ENCODE measurements around the gene LARP1B.

DNA sequence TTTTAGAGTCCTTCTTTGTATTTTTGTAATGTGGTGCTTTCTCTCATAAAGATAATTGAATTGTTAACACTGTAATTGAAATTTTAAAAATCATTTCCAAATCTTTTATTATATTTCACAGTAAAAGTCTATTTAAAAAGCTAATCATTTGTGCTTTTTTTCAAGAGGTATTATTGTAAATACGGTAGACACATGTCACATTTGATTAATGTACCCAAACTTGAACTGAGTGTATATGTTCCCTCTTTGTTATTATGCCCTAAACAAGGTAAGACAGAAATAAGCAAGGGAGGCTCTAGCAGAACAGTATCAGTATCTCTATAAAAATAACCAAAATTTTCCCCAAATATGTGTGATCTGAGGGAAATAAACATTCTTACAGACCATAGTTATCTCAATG lies 21.5 kb upstream of the LARP1B start:
- TF ChIP-seq, protein P1, sequence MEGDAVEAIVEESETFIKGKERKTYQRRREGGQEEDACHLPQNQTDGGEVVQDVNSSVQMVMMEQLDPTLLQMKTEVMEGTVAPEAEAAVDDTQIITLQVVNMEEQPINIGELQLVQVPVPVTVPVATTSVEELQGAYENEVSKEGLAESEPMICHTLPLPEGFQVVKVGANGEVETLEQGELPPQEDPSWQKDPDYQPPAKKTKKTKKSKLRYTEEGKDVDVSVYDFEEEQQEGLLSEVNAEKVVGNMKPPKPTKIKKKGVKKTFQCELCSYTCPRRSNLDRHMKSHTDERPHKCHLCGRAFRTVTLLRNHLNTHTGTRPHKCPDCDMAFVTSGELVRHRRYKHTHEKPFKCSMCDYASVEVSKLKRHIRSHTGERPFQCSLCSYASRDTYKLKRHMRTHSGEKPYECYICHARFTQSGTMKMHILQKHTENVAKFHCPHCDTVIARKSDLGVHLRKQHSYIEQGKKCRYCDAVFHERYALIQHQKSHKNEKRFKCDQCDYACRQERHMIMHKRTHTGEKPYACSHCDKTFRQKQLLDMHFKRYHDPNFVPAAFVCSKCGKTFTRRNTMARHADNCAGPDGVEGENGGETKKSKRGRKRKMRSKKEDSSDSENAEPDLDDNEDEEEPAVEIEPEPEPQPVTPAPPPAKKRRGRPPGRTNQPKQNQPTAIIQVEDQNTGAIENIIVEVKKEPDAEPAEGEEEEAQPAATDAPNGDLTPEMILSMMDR (IDR thresholded peaks at IDR 0.05; ENCODE audit: insufficient read depth, low read depth, low read length), result no peak
- TF ChIP-seq EZH2 (IDR thresholded peaks at IDR 0.05; ENCODE audit: insufficient read depth, low read length), result no peak
